WI38 (cell line): ENCODE data around the gene B4GAT1.

Experiments used
- H3K4me3 ChIP-seq: 2 replicates; pipeline ENCODE4 v1.5.1; 2011; ENCODE audit warnings: low read depth, mild to moderate bottlenecking, control low read depth, low read length
- TF ChIP-seq, protein P1 (sequence below): IDR thresholded peaks from 2 replicates; pipeline ENCODE4 v1.5.1; 2012; ENCODE audit warnings: low read depth, mild to moderate bottlenecking, control low read depth, low read length

B4GAT1 gene

DNA sequence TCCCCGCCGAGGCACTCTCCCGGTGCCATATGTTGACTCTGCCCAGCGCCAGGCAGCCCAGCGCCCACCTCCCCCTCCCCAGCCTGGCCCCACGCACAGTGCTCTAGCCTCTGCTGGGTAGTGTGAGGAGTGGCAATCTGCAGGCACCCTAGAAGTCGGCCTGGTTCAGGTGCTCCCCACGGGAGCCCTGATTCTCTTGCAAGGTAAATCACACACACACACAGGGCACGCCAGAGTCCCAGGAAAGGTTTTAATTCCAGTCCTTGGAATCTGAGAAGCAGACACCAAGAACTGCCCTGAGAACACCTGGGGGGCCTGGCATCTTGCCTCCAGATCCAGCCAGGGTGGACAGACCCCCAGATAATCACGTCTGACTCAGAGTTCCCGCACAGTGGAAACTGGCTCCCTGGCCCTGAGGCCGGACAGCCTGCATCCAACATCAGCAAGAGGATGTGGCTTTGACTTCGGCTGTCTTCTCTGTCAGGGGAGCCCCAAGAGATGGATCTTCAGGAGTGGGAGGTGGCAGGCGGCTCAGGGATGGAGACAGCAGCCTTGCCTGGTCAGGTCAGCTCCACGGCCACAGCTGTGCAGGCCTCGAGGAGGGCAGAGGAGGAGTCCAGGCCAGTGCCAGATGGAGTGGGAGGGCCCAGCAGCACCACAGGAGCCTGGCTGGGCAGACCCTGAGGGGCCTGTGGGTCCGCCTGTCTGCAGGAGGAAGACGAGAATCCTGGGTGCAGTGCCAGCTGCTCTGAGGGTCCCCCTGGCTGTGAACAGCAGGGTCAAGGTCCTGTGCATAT, 10.1 kb downstream of the B4GAT1 start:
- H3K4me3 ChIP-seq: no peak overlapping the region
- TF ChIP-seq, protein P1, sequence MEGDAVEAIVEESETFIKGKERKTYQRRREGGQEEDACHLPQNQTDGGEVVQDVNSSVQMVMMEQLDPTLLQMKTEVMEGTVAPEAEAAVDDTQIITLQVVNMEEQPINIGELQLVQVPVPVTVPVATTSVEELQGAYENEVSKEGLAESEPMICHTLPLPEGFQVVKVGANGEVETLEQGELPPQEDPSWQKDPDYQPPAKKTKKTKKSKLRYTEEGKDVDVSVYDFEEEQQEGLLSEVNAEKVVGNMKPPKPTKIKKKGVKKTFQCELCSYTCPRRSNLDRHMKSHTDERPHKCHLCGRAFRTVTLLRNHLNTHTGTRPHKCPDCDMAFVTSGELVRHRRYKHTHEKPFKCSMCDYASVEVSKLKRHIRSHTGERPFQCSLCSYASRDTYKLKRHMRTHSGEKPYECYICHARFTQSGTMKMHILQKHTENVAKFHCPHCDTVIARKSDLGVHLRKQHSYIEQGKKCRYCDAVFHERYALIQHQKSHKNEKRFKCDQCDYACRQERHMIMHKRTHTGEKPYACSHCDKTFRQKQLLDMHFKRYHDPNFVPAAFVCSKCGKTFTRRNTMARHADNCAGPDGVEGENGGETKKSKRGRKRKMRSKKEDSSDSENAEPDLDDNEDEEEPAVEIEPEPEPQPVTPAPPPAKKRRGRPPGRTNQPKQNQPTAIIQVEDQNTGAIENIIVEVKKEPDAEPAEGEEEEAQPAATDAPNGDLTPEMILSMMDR: no peak

DNA sequence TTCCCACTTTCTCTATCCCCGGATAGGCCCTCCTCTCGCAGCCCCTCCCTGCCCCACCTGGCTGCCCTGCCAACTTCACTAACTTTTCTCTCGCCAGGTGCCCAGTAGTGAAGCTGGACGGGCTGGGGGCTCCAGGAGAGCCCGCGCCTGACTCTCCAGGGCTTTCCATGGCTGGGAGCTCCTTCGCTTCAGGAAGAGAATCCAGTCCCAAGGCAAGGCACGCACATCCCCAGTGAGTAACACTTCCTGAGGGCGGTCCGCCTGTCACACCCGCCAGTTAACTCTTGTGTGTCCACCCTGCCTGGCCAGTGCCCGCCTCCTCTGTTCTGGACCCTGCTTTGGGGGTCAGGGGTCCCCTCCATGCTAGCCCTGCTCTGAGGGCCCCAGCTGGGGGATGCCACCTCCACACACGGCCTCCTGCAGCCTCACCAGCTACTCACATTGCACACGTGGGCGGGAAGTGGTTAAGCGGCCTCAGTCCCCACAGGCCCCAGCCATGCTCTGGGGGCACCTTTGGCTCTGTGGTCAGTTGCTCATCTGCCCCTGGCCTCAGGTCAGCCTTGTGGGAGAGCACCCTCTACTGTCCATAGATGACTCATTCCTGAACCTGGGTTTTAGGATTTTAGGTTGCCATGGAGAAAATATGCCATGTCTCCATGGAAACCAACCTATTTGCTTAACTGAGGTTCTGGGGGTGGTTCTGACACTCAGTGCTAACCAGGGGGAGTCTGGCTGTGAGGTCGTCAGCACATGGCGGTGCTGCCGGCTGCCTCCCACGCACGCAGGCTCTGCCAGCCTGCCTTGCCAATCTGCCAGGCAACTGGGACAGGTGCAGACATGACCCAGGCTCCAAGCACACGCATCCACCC, 11.0 kb downstream of the B4GAT1 start, which contains the start of gene RIN1:
Gene RIN1 (minus strand): TSS at position 201 of the 869 bp plus-strand sequence. CDS start 32 bp downstream, at position 169.
- TF ChIP-seq, protein P1: 0 out of 2 replicates have a peak, but pooled peaks have one; percentile 6
- H3K4me3 ChIP-seq: peak within 1 kb of the TSS; percentile 87

DNA sequence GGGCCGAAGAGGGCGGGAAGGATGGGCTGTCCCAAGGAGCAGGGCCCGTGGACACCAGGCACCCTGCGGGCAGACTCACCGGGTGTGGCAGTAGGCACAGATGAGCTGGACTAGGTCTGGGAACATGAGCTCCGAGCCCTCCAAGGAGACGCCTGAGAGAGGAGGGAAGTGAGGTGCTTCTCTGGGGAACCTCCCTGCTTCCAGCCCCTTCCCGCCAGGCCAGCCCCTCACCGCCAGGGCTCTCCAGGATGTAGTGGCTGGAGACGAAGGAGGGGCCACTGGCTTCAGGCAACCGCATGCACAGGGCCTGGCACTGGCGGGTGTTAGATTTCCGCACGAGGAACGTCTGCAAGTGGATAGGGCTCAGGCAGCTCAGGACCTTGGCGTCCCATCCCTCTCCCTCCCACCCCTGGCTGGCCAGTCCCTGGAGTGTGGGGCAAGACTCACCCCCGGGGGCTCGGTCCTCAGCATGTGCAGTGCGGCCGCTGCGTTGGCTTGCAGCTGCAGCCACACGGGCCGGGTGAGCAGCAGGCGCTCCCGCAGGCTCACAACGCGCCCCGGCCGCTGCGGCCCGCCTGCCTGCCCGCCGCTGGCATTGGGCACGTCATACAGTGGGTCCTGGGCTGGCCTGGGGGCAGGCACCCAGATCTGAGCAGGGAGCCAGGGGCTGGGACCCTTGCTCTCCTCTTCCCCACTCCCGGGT, 11.7 kb downstream of the B4GAT1 start:
- H3K4me3 ChIP-seq: peak overlapping the region; percentile 87

DNA sequence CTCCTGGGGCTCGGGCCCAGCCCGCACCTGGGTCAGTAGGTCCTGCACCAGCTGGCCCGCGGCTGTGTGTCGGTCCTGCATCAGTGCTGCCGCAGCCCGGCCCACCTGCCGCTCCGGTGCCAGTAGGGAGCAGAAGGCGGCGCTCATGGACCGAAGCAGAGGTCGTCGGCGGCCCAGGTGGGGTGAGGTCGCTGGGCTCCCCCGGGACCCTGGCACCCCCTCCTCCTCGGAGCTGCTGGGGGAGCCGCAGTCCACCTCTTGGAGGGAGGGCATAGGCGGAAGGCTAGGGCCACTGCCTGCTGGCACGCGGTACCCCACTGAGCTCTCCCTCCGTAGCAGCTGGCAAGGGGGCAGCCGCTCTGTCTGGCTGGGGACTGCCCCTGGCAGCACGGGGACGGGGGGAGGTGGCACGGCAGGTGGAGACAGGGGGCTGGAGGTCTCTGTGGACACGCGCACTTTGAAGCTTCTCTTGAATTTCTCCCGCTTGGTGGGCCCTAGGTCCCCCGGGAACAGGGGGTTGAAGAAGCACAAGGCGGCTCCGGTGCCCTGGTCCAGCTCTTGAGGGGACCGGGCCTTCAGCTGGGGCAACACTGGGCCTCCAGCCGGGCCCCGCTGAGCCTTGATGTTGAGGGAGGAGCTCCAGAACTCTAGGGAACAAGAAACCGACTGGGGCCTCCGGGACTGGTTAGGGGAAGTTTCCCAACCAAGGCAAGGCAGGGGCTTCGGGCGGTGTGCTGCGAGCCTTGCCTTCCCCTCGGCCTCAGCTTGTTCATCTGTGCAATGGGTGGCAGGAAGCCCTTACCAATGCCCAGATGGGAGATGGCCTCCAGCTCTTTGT, 12.6 kb downstream of the B4GAT1 start:
- peak overlapping the region; percentile 87 for H3K4me3 ChIP-seq

More for the DNA sequence above, 11.7 kb downstream of the B4GAT1 start:
- TF ChIP-seq, protein P1: no peak

DNA sequence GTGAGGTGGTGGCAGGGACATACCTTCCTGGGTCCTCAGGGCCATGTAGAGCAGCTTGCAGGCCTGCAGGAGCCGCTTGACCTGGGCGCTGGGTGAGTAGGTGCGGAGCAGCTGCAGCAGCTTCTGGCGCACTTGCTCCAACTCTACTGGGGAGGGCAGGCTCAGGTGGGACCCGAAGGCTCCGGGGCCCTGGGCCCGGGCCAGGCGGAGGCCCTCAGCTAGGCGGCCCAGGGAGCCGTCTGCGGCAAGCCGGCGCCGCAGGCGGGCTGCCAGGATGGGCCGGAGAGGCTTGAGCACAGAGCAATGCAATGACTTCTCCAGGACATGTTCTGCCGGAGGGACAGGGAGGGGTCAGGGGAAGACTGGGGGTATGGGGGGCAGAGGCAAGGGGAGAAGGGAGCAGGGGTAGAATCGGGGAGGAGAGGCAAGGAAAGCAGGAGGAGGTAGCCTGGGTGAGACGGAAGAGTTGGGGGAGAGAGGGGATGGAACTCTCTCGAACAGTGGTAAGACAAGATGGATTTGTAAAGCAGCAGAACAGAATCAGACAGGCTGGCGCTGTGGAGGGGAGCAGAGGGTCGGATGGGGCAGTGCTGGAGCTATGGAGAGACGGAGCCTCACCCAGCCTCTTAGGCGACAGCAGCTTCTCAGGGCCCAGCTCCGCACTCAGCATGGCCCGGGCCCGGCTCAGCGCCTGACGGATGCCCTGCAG, 13.4 kb downstream of the B4GAT1 start:
- H3K4me3 ChIP-seq: no peak overlapping the region
- TF ChIP-seq, protein P1: no peak

More for the DNA sequence above, 12.6 kb downstream of the B4GAT1 start:
- TF ChIP-seq, protein P1: no peak
